ENCODE measurements around the gene TBC1D17. TPM values are rescaled to one million over a fixed set of nuclear protein-coding genes. Genes with fewer than 3 reads are reported as not detected.

Gene TBC1D17
- total and polyA plus RNA-seq, 4 experiments from 2014 or later, result 6.0 to 101 (median 57.9) TPM

- peaks cover 31% of the 10 kb centered on the region for H3K36me3 ChIP-seq (ENCODE audit: insufficient read depth, low read length)
- intact Hi-C loops (cut with micrococcal nuclease), result no loop called here
- no peak overlapping the region for H3K4me3 Mint-ChIP-seq
- H3K4me3 ChIP-seq (ENCODE audit: low read length in 2 of 2), result no peak overlapping the region
- H3K4me1 ChIP-seq (ENCODE audit: insufficient read depth, low read length), result peaks cover 20% of the 10 kb centered on the region
- peak overlapping the region in 4 of 7 donors; percentile 30 to 75 (median 52) for H3K27ac Mint-ChIP-seq
- DNase-seq, result no peak
- peaks cover 18 to 59% (median 34%) of the 10 kb centered on the region in 4 donors for H3K4me1 Mint-ChIP-seq
- H3K9me3 ChIP-seq (ENCODE audit: control insufficient read depth in 1 of 2, low read length in 2 of 2), result no peaks in the 10 kb centered on the region
- H3K36me3 Mint-ChIP-seq, result peaks cover 35 to 63% of the 10 kb centered on the region in 2 donors
- no peaks in the 10 kb centered on the region for H3K27me3 Mint-ChIP-seq
- ChIA-PET POLR2A (ENCODE audit: partially characterized antibody) (interaction anchor here (1.2 to 1.6 kb wide), 2 partner anchors 11 to 16 kb away, joined by 3 to 6 read pairs; partner anchors contain the start of gene IL4I1), CTCF (ENCODE audit: partially characterized antibody) (interaction anchor here (1.9 kb wide), 1 partner anchor 23 kb away, joined by 4 read pairs; no protein-coding TSS in a partner anchor)
- no peaks in the 10 kb centered on the region for H3K27me3 ChIP-seq (ENCODE audit: insufficient read depth, low read length)
- no peak overlapping the region for H3K27ac ChIP-seq (ENCODE audit: low read depth, low read length)
- H3K9me3 Mint-ChIP-seq, result no peaks in the 10 kb centered on the region
Observed at GRCh38 chr19:49912965-49913685, 35.6 kb downstream of the TBC1D17 start.

- Histone ChIP-seq H3K36me3 (ENCODE audit: insufficient read depth, low read length) (peaks cover 30% of the 10 kb centered on the region), H3K27ac (ENCODE audit: low read depth, low read length) (no peak overlapping the region), H3K27me3 (ENCODE audit: insufficient read depth, low read length) (no peaks in the 10 kb centered on the region), H3K4me3 (ENCODE audit: low read length in 2 of 2) (no peak overlapping the region), H3K9me3 (ENCODE audit: control insufficient read depth in 1 of 2, low read length in 2 of 2) (no peaks in the 10 kb centered on the region), H3K4me1 (ENCODE audit: insufficient read depth, low read length) (peaks cover 20% of the 10 kb centered on the region)
- peaks cover 16 to 59% (median 36%) of the 10 kb centered on the region in 4 donors for H3K4me1 Mint-ChIP-seq
- no peak for DNase-seq
- no peaks in the 10 kb centered on the region for H3K9me3 Mint-ChIP-seq
- H3K27ac Mint-ChIP-seq, result peak overlapping the region in 5 of 7 donors; percentile 15 to 63 (median 31)
- H3K36me3 Mint-ChIP-seq, result peaks cover 40 to 62% of the 10 kb centered on the region in 2 donors
- H3K4me3 Mint-ChIP-seq, result no peak overlapping the region
- no peaks in the 10 kb centered on the region for H3K27me3 Mint-ChIP-seq
- ChIA-PET CTCF (ENCODE audit: partially characterized antibody) (interaction anchor here (1.9 kb wide), 1 partner anchor 23 kb away, joined by 4 read pairs; no protein-coding TSS in a partner anchor), POLR2A (ENCODE audit: partially characterized antibody) (interaction anchor here (0.8 to 1.2 kb wide), 2 partner anchors 11 to 44 kb away, joined by 3 read pairs; no protein-coding TSS in a partner anchor)
- intact Hi-C loops (cut with micrococcal nuclease), result no loop called here
Observed at GRCh38 chr19:49913720-49914119, 36.2 kb downstream of the TBC1D17 start.

- intact Hi-C loops (cut with micrococcal nuclease), result no loop called here
- ChIA-PET CTCF (ENCODE audit: partially characterized antibody) (no interaction called here), POLR2A (ENCODE audit: partially characterized antibody) (no interaction called here)
- no peak for DNase-seq
- Histone ChIP-seq H3K27ac (ENCODE audit: low read depth, low read length) (no peak overlapping the region), H3K4me3 (ENCODE audit: low read length in 2 of 2) (no peak overlapping the region), H3K9me3 (ENCODE audit: control insufficient read depth in 1 of 2, low read length in 2 of 2) (no peaks in the 10 kb centered on the region), H3K36me3 (ENCODE audit: insufficient read depth, low read length) (peaks cover 30% of the 10 kb centered on the region), H3K27me3 (ENCODE audit: insufficient read depth, low read length) (no peaks in the 10 kb centered on the region), H3K4me1 (ENCODE audit: insufficient read depth, low read length) (peaks cover 20% of the 10 kb centered on the region)
- peak overlapping the region; percentile 6 to 88 (median 71) for H3K27ac Mint-ChIP-seq
- H3K4me3 Mint-ChIP-seq, result no peak overlapping the region
- peaks cover 40 to 62% of the 10 kb centered on the region in 2 donors for H3K36me3 Mint-ChIP-seq
- H3K9me3 Mint-ChIP-seq, result no peaks in the 10 kb centered on the region
- H3K27me3 Mint-ChIP-seq, result no peaks in the 10 kb centered on the region
- H3K4me1 Mint-ChIP-seq, result peaks cover 18 to 64% (median 35%) of the 10 kb centered on the region in 4 donors
Observed at GRCh38 chr19:49915271-49915670, 37.8 kb downstream of the TBC1D17 start.

- no peaks in the 10 kb centered on the region for H3K27me3 ChIP-seq (ENCODE audit: insufficient read depth, low read length)
- H3K27ac Mint-ChIP-seq, result peak overlapping the region in 4 of 7 donors; percentile 24 to 76 (median 34)
- H3K9me3 ChIP-seq (ENCODE audit: control insufficient read depth in 1 of 2, low read length in 2 of 2), result no peaks in the 10 kb centered on the region
- H3K36me3 ChIP-seq (ENCODE audit: insufficient read depth, low read length), result peaks cover 34% of the 10 kb centered on the region
- no peak overlapping the region for H3K4me3 ChIP-seq (ENCODE audit: low read length in 2 of 2)
- ChIA-PET CTCF (ENCODE audit: partially characterized antibody) (no interaction called here), POLR2A (ENCODE audit: partially characterized antibody) (interaction anchor here (1.1 to 3.6 kb wide), 2 partner anchors 12 to 20 kb away, joined by 3 to 14 read pairs; partner anchors contain the start of genes ATF5, IL4I1 and NUP62)
- intact Hi-C loops (cut with micrococcal nuclease), result no loop called here
- peaks cover 41 to 67% of the 10 kb centered on the region in 2 donors for H3K36me3 Mint-ChIP-seq
- H3K9me3 Mint-ChIP-seq, result no peaks in the 10 kb centered on the region
- no peak overlapping the region for H3K4me3 Mint-ChIP-seq
- no peak for DNase-seq
- H3K27ac ChIP-seq (ENCODE audit: low read depth, low read length), result no peak overlapping the region
- peaks cover 6% of the 10 kb centered on the region for H3K4me1 ChIP-seq (ENCODE audit: insufficient read depth, low read length)
- H3K4me1 Mint-ChIP-seq, result peaks cover 12 to 65% (median 36%) of the 10 kb centered on the region in 4 donors
- no peaks in the 10 kb centered on the region for H3K27me3 Mint-ChIP-seq
Observed at GRCh38 chr19:49916839-49917733, 39.6 kb downstream of the TBC1D17 start.

GRCh38 chr19:49918089-49918488 lies 40.6 kb downstream of the TBC1D17 start:
- no peak overlapping the region for H3K4me3 ChIP-seq (ENCODE audit: low read length in 2 of 2)
- H3K9me3 ChIP-seq (ENCODE audit: control insufficient read depth in 1 of 2, low read length in 2 of 2), result no peaks in the 10 kb centered on the region
- DNase-seq, result no peak
- Mint-ChIP-seq H3K4me3 (no peak overlapping the region), H3K27ac (peak overlapping the region in 2 of 7 donors; percentile 12 to 19), H3K9me3 (no peaks in the 10 kb centered on the region), H3K36me3 (peaks cover 36 to 64% of the 10 kb centered on the region in 2 donors), H3K27me3 (no peaks in the 10 kb centered on the region), H3K4me1 (peaks cover 13 to 64% (median 36%) of the 10 kb centered on the region in 4 donors)
- no peaks in the 10 kb centered on the region for H3K27me3 ChIP-seq (ENCODE audit: insufficient read depth, low read length)
- ChIA-PET POLR2A (ENCODE audit: partially characterized antibody) (interaction anchor here (1.1 to 3.6 kb wide), 2 partner anchors 11 to 21 kb away, joined by 3 to 14 read pairs; partner anchors contain the start of genes ATF5, IL4I1 and NUP62), CTCF (ENCODE audit: partially characterized antibody) (no interaction called here)
- no peak overlapping the region for H3K27ac ChIP-seq (ENCODE audit: low read depth, low read length)
- H3K4me1 ChIP-seq (ENCODE audit: insufficient read depth, low read length), result peaks cover 6% of the 10 kb centered on the region
- intact Hi-C loops (cut with micrococcal nuclease), result no loop called here
- peaks cover 34% of the 10 kb centered on the region for H3K36me3 ChIP-seq (ENCODE audit: insufficient read depth, low read length)

- H3K4me3 Mint-ChIP-seq, result no peak overlapping the region
- no peaks in the 10 kb centered on the region for H3K27me3 Mint-ChIP-seq
- peaks cover 14% of the 10 kb centered on the region for H3K4me1 ChIP-seq (ENCODE audit: insufficient read depth, low read length)
- no peak overlapping the region for H3K27ac ChIP-seq (ENCODE audit: low read depth, low read length)
- H3K9me3 ChIP-seq (ENCODE audit: control insufficient read depth in 1 of 2, low read length in 2 of 2), result no peaks in the 10 kb centered on the region
- CTCF ChIA-PET (ENCODE audit: partially characterized antibody), result no interaction called here
- POLR2A ChIA-PET (ENCODE audit: partially characterized antibody), result interaction anchor here (3.6 kb wide), 1 partner anchor 8 kb away, joined by 14 read pairs; the partner anchor contains the start of genes ATF5 and NUP62
- no peak for DNase-seq
- intact Hi-C loops (cut with micrococcal nuclease), result no loop called here
- H3K36me3 Mint-ChIP-seq, result peaks cover 26 to 50% of the 10 kb centered on the region in 2 donors
- peaks cover 36% of the 10 kb centered on the region for H3K36me3 ChIP-seq (ENCODE audit: insufficient read depth, low read length)
- H3K4me1 Mint-ChIP-seq, result peaks cover 16 to 62% (median 30%) of the 10 kb centered on the region in 4 donors
- H3K4me3 ChIP-seq (ENCODE audit: low read length in 2 of 2), result no peak overlapping the region
- peak overlapping the region in 6 of 7 donors; percentile 37 to 92 (median 68) for H3K27ac Mint-ChIP-seq
- H3K27me3 ChIP-seq (ENCODE audit: insufficient read depth, low read length), result no peaks in the 10 kb centered on the region
- no peaks in the 10 kb centered on the region for H3K9me3 Mint-ChIP-seq
Observed at GRCh38 chr19:49920624-49921363, 43.3 kb downstream of the TBC1D17 start.

Data from CD4-positive, alpha-beta memory T cell (primary cell).